Omental fat pad (tissue), 4 donors: ENCODE data around the gene SGSM1. TPM values are rescaled to one million over a fixed set of nuclear protein-coding genes. Genes with fewer than 3 reads are reported as not detected.

Experiments
- ATAC-seq: fragments of 150-250 bp; one replicate; pipeline ENCODE4 v1.9.1; 2016; ENCODE audit warnings: mild to moderate bottlenecking, moderate library complexity; ENCODE audit not compliant: low FRiP score
- DNase-seq: peaks from one replicate; pipeline ENCODE4 v3.0.0-alpha.2; 2019; ENCODE audit warnings: low spot score
- CTCF ChIP-seq, 3 donors: fragments of 450-650 bp; IDR thresholded peaks; one replicate each; pipeline ENCODE4 v1.5.1; 2016 to 2017; ENCODE audit warnings: antibody characterized with exemption in 3 of 3, mild to moderate bottlenecking in 3 of 3, moderate library complexity in 2 of 3
- total RNA-seq, 4 donors: library from RNA; depleted of rRNA; stranded (reverse); fragments of >200 nt; gene quantifications; one replicate each; pipeline ENCODE4 v1.1.0, GENCODE V29; 2016

The SGSM1 gene
- total RNA-seq, 4 donors from 2014 or later: 0.12 to 2.4 (median 0.62) TPM

- ATAC-seq (no peak), DNase-seq (no peak)
- no peak for TF ChIP-seq CTCF (IDR thresholded peaks at IDR 0.05)
Observed at GRCh38 chr22:24926849-24927579, 121.0 kb downstream of the SGSM1 start.

GRCh38 chr22:24928322-24928721 is 122.3 kb downstream of the SGSM1 start:
- DNase-seq (no peak), ATAC-seq (no peak)
- no peak for TF ChIP-seq CTCF (IDR thresholded peaks at IDR 0.05)

DNA sequence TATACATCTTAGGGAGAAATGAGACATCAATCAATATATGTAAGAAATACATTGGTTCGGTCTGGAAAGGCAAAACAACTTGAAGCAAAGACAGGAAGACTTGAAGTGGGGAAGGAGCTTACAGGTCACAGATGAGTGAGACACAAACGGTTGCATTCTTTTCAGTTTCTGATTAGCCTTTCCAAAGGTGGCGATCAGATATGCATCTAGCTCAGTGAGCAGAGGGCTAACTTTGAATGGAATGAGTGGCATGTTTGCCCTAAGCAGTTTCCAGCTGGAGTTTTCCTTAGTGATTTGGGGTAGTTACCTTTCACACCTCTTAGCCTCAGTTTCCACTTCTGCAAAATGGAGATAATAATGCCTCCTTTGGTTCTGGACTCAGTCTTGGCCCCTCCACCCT is 124.7 kb downstream of the SGSM1 start:
- TF ChIP-seq CTCF (IDR thresholded peaks at IDR 0.05): no peak
- ATAC-seq (no peak), DNase-seq (no peak)

- ATAC-seq (no peak), DNase-seq (no peak)
- no peak for TF ChIP-seq CTCF (IDR thresholded peaks at IDR 0.05)
Observed at GRCh38 chr22:24935771-24936483, 129.9 kb downstream of the SGSM1 start.

DNA sequence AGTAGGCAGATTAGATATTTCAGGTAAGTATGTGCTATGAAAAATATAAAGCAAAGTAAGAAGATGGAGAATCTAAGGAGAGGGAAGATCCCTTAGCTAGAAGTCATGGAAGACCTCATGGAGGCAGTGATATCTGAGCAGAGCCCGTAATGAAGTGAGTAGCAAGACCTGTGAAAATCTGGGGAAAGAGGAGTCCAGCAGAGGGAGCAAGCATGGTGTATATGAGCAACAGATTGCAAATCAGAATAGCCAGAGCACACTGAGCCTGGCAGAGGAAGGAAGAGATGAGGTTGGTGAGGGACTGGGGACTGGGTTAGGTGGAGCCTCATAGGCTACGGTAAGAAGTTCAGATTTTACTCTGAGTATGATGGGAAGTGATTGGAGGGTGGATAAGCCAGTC is 131.1 kb downstream of the SGSM1 start:
- TF ChIP-seq CTCF (IDR thresholded peaks at IDR 0.05): no peak
- ATAC-seq (no peak), DNase-seq (no peak)

GRCh38 chr22:24938741-24939341 is 132.8 kb downstream of the SGSM1 start:
- TF ChIP-seq CTCF (IDR thresholded peaks at IDR 0.05): no peak
- no peak for DNase-seq
- ATAC-seq: peak; percentile 28
